Mammary epithelial cell (primary cell): Measurements from ENCODE around the gene CEP44.

Experiments
- CTCF ChIP-seq, 2 donors: IDR thresholded peaks in 1 of 2; conservative IDR thresholded peaks in 1 of 2; 2 replicates each; pipeline ENCODE4 v1.5.1; 2011 to 2012; ENCODE audit warnings: inconsistent platforms in 2 of 2, low read length in 2 of 2, mild to moderate bottlenecking in 2 of 2, control low read depth in 1 of 2, low read depth in 1 of 2; ENCODE audit not compliant: insufficient read depth in 1 of 2; ENCODE audit errors: extremely low read depth in 1 of 2
- EZH2 ChIP-seq: IDR thresholded peaks from 2 replicates; pipeline ENCODE4 v1.6.1; 2012; ENCODE audit warnings: low read length, inconsistent platforms, borderline replicate concordance

- TF ChIP-seq CTCF (conservative IDR thresholded peaks at IDR 0.05 in 1 of 2, IDR thresholded peaks at IDR 0.05 in 1 of 2; ENCODE audit: extremely low read depth in 1 of 2, insufficient read depth in 1 of 2, low read depth in 1 of 2, low read length in 2 of 2), result no peak
- TF ChIP-seq EZH2, result no peak
Observed at GRCh38 chr4:174314274-174314673, 30.6 kb downstream of the CEP44 start.
